HG03175 (cell line): ENCODE measurements around the gene RERE.
A peak's percentile ranks its signal among the peaks of the same experiment; 100 is the strongest.
"Not testable (repeated sequence)": the region's sequence is repeated elsewhere in the genome, so short reads cannot be mapped to it uniquely, and the experiment has no call there.

Experiments used
- ATAC-seq: cut with Tn5 transposase; IDR thresholded peaks from one replicate; pipeline ENCODE4 v1.9.1; 2021; ENCODE audit warnings: mild to moderate bottlenecking, moderate library complexity; ENCODE audit not compliant: unreplicated experiment

RERE gene

DNA sequence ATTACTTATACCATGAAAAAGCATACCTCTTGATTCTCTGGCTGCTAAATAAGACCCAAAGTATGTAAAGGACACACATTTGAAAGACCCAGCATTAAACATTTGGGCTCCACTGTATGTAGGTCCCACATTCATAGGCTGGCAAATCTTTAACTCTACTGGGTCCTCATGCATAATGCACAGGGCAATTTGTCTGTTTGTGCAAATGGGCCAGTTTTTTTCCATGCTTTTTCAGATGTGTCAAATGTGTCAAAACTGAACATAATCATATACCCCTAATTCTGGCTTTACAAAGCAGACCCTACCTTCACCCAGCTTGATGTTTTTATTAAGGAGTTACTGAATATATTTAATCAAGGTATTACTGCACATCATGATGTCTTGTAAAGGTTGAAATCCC is 63.7 kb downstream of the RERE start:
- no peak for ATAC-seq

DNA sequence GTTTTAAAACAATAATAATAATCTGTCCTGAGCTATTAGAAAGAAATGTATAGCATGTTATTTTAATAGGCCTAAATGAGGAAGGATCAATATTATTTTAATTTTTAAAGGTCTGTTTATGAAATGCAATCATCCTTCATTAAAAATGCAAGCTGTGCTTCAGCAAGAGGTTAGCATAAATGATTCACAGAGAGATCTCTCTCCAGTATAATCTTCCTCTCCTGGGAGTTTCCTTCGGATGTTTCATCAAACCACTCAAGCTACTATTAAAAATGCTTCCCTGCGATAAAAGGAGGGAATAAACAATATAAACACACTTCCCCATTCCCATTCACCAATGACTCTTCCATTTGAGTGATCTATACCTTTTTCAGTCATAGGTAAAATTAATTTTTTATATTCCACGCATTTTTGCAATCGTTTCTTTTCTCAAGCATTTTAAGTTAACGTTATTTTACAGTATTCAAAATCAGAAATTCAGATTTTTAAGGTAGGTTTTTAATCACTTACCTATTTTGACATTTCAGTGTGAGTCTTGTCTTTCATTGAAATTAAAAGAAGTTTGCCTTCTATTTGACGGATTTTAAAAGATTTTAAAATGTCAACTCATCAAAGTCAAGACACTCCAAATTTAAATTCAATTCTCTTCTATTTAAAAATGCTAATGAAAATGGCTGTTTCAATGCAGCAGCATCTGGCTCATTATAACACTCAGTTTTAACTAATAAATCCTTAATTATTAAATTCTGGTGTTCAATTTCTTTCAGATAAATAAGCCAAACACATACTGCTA is 64.3 kb downstream of the RERE start:
- no peak for ATAC-seq

DNA sequence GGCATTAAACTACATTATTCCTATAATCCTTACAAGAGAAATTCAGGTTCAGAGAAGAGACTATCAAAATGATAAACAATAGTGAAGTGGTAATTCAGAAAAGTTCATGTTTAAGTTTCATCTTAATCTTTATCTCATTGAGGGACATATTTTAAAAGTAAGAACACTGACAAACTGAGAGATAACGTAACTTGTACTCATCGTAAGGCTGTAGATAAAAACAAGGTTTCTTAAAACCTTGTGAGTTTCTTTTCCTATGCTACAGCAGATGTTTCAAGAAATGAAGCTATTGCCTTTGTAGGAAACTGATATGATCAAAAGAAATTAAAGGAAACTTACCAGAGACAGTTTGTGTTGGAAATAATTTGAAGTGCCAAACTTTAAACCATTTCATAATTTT is 65.0 kb downstream of the RERE start:
- no peak for ATAC-seq

DNA sequence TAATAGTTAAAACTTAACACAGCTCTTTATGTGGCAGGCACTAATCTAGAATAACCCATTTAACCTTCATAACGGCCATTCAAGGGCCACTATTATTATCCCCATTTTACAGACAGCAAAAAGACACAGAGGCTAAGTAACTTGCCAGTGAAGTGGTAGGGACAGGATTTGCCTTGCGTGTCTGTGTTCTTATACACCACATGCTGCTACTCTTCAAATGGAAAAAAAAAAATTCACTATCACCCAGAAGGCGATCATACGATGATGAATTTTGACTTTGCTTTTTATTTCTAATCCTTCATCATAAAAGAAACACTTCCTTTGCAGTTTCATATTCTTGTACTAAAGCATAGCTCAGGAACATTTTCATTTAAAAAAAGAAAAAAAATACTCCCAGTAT is 65.5 kb downstream of the RERE start:
- no peak for ATAC-seq

DNA sequence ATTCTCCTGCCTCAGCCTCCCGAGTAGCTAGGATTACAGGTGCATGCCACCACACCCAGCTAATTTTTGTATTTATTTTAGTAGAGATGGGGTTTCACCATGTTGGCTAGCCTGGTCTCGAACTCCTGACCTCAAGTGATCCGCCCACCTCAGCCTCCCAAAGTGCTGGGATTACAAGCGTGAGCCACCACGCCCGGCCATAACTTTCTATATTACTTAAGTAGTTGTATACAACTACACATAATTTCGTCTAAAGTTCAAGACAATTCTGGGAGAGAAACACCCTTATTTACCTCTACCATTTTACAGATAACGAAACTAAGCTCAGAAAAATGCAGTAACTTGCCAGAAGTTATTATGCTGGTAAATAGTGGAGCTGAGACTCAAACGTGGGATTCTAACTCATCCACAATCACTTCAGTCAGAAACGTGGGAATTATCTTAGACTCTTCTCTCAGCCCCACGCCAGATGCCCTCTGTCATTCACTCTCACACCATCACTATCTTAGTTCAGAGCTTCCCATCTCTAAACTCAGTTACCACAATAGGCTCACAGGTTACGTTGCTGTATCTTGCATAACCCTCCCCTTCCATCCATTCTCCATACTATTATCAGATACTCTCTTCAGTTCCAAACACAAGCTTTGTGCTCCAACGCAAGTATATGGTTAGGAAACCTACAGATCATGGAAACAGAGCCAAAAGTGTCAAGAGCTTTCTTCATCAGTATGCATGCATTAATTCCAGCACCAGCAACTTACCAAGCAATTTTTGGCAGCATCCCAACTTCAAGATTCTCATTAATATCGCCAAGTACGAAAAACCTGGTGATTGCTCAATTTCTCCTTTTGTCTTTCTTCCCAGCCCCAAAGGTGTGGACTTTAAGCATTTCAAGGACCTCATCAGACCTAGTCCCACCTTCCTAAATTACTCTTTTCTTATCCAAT is 69.3 kb downstream of the RERE start:
- ATAC-seq, result no peak

DNA sequence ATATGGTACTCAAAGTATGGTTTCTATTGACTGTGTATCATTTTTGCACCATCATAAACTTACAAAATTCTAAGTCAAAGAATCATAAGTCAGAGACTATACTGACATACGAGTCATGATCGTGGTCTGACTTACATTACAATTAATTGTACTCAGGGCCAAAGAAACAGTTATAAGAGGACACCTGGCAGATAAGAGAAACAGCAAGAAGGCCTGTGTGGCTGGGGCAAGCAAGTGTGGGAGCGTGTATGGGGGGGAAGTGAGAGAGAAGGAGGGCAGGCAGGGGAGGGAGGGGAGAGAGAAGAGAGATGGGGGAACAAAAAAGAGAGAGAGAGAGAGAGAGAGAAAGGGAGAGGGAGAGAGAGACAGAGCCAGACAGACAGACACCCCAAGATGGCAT is 70.9 kb downstream of the RERE start:
- ATAC-seq, result no peak

DNA sequence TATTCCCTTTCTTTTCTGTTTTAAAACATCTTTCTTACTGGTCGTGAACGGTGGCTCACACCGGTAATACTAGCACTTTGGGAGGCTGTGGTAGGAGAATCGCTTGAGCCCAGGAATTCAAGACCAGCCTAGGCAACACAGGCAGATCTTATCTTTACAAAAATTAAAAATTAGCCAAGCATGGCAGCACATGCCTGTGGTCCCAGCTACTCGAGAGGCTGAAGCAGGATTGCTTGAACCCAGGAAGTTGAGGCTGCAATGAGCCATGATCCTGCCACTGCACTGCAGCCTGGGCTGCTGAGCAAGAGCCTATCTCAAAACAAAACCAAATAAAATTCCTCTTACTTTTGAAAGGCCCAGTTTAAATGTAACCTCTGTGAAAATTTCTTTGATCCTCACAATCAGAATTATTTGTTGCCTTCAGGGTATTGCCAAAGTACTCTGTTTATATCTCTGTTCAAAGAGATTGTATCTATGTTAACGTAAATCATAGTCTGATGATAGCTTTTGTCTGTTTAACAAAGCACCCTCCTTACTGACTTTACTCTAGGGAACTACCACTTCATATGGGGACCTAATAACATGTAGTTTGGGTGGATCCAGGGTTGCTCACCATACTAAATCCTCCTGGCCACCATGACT is 71.6 kb downstream of the RERE start:
- ATAC-seq, result no peak

DNA sequence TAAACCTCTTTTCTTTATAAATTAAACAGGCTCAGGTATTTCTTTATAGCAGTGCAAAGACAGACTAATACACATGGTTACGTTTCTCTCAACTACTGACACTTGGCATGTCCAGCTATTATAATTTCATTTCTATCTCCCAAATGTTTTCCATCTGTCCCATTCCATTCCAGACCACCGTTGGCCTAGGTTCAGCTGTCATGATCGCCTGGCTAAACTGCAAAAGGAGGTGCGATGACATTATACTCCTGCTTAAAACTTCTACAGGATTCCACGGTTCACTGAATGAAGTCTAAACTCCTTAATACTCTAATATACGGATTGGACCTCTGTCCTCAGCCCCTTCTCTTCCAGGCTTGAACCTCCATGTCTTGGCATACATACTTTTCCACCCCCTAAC is 72.1 kb downstream of the RERE start:
- ATAC-seq, result no peak

DNA sequence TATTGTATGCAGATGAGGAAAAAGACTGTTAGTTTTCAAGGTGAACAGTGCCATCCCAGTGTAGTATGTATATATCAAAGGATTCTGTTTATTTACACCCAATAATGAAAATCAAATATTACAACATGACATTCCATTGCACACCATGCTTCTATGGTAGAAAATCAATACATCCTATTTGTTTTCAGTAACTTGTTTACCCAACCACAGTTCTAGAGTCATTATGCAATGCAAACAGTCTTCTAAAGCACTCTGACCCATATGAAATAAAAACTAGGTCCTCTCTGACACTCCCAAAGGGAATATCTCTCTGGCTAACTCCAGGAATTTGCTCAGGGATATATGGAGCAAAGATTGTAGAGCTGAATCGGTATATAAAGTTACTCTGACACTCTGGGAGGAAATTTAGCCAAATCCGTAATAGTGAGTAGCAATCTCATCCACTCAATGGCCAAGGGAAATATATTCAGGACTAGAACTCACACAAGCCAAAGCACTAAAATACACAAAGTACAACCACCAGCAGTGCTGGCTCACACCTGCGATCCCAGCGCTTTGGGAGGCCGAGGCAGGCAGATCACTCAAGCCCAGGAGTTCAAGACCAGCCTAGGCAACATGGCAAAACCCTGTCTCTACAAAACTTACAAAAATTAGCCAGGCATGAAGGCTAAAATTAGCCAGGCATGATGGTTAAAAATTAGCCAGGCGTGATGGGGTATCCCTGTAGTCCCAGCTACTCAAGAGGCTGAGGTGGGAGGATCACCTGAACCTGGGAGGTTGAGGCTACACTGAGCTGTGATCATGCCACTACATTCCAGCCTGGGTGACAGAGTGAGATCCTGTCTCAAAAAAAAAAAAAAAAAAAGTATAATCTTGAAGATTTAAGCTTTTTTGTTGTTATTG is 75.2 kb downstream of the RERE start:
- ATAC-seq, result no peak

DNA sequence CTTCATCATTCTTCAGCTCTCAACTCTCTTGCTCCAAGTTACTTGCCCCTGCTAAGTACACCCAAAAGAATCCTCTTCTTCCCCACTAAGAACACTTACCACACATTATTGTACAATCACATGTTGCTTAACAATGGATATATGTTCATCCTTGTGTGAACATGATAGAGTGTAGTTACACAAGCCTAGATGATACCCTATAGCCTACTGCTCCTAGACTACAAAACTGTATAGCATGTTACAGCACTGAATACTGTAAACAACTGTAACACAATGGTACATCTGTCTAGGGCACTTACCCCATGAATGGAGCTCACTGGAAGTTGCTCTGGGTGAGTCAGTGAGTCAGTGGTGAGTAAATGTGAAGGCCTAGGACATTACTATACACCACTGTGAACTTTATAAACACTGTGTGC is 77.4 kb downstream of the RERE start:
- ATAC-seq, result no peak

DNA sequence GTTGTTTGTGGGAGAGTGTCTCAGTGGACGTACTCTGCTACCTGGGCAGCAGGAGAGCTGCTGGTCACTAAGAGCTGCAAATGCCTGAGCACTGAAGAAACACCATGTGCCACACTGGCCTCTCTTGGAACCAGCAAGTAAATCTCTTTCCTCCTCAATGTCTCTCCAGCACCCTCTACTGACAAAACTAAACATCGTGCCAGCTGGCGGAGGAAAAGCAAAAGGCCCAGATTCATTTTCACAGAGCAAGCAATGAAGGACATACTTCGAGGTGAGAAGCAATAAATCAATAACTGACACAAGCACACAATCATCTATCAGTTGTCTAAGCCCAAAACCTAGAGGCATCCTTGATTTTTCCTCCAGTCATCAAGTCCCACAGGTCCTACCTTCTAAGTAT is 78.1 kb downstream of the RERE start:
- ATAC-seq, result no peak

DNA sequence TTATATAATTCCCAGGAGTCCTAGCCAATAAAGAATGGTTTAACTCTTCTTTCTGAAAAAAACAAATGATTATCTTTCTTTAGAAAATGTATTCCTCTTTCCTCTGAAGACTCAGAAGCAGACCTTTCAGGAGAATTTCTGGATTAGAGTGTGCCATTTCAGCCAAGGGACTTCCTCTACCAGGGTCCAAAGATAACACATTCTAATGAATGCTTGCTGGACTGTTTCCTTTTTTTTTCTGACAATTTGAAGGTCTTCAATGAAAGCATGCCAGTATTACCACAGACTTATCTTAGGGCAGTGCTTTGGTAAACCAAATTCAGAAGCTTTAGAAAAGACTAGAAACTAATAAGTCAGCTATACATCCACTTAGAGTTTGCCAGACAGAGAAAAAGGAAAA is 80.5 kb downstream of the RERE start:
- ATAC-seq, result no peak

DNA sequence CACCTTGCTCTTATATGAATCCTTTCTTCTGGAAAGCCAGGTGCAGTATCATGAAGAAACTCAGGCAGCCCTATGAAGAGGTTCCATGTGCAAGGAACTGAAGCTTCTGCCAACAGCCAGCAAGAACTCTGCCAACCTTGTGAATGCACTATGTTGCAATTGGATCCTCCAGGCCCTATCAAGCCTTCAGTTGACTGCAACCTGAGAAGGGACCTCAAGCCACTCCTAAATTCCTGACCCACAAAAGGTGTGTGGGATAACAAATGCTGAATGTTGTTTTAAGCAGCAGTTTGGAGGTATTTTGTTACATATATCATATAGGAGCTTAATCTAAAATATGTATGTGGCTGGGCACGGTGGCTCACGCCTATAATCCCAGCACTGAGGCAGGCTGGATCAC is 84.0 kb downstream of the RERE start:
- no peak for ATAC-seq

DNA sequence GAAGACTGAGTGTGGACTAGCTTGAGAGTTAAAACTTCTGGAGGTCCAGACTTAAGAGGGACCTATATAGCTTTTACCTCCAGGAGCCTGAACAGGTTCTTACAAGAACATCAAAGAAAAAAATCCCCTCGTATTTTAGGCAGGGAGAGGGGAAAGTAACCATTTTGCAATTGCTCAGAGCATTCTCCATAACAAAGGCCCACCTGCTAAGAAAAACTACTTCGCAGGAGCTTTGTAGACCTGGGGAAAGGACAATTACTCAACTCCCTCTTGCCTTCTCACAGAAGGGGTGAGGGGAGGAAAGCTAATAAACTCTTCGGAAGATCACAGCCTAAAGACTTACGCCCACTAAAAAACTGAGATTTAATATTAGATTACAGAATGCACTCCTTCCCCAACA is 86.3 kb downstream of the RERE start:
- ATAC-seq, result no peak

DNA sequence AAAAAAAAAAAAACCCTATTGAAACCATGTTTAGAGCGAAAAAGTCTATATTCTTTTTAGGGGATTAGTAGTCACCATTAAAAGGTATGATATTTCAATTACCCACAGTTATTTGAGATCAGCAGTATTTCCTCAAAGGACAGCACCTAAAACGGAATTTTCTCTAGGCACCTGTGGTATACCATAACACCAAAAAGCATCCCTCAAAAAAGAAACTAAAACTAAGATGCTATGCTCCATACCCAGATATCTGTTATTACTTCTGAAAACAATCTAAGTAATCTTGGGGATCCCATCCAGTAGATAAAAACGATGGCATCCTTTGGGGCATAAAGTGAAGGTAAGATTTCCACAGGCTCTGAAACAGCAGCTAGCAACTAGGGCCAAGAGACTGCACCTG is 89.0 kb downstream of the RERE start:
- peak; percentile 42 for ATAC-seq

DNA sequence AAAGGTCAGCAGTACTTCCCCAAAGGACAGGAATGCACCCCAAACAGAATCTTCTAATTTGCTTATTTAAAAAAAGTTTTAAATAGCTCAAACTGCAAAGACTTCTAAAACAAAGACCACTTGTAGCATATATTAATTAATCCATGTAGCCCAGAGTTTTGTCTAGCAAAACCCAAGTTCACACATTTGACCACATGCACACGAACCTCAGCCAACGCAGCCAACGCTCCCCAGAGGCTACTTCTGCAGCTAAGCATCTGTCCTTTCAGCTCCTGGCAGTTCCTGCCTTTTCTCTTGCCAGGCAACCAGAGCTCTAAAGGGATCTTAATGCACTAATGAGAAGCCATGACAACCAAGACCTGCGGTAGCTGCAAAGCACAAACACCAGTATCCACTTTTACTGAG is 89.6 kb downstream of the RERE start:
- peak; percentile 55 for ATAC-seq

DNA sequence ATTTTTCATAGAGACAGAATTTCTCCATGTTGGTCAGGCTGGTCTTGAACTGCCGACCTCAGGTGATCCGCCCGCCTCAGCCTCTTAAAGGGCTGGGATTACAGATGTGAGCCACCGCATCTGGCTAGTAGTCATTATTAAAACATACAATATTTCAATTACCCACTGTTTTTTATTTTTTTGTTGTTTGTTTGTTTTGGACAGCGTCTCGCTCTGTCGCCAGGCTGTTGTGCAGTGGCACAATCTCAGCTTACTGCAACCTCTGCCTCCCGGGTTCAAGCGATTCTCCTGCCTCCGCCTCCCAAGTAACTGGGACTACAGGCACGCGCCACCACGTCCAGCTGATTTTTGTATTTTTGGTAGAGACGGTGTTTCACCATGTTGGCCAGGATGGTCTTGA is 90.1 kb downstream of the RERE start:
- not testable (repeated sequence) for ATAC-seq

DNA sequence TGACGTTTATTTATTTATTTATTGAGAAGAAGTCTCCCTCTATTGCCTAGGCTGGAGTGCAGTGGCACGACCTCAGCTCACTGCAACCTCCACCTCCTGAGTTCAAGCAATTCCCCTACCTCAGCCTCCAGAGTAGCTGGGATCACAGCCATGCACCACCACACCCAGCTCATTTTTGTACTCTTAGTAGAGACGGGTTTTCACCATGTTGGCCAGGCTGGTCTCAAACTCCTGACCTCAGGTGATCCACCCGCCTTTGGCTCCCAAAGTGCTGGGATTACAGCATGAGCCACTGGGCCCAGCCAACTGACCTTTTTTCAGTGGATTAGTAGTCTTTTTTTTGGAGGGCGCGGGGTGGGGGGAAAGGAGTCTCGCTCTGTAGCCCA is 90.6 kb downstream of the RERE start:
- not testable (repeated sequence) for ATAC-seq

DNA sequence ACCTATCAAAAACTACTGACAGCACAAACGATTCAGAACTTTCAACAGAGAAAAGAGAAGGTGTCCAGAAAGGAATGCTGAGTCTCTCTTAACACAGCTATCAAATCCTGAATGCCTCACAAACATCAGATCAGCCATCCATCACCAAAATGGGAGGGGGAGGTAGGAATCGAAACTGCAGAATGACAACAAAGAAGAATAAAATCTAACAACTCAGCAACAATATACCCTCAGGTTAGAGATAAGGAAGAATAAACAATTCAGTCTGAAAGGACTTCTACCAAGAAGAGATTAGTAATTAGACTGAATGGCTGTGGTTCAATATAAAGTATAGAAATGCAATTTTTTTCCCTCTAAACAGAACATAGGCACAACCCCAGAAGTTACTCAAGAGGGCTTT is 94.4 kb downstream of the RERE start:
- no peak for ATAC-seq

DNA sequence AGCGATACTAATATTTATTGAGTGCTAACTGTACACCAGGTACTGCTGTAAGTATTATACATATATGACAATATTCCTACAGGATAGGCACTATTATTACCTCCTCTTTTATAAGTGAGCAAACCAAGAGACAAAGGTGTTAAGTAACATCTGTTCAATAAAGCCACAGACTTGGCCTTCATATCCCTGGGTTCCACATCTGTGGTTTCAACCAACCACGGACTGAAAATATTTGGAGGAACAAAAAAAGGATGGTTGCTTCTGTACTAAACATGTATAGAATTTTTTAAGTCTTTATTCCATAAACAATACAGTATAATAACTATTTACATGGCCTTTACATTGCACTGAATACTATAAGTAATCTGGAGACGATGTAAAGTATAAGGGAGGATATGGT is 95.1 kb downstream of the RERE start:
- ATAC-seq, result no peak
